ENCODE measurements around the gene MT3. TPM values are rescaled to one million over a fixed set of nuclear protein-coding genes. Genes with fewer than 3 reads are reported as not detected.

Gene MT3
- total and polyA plus RNA-seq, 9 of the 15 experiments (the other 6 are each of a cell fraction or from before 2014, with no cell fraction given): not detected

DNA sequence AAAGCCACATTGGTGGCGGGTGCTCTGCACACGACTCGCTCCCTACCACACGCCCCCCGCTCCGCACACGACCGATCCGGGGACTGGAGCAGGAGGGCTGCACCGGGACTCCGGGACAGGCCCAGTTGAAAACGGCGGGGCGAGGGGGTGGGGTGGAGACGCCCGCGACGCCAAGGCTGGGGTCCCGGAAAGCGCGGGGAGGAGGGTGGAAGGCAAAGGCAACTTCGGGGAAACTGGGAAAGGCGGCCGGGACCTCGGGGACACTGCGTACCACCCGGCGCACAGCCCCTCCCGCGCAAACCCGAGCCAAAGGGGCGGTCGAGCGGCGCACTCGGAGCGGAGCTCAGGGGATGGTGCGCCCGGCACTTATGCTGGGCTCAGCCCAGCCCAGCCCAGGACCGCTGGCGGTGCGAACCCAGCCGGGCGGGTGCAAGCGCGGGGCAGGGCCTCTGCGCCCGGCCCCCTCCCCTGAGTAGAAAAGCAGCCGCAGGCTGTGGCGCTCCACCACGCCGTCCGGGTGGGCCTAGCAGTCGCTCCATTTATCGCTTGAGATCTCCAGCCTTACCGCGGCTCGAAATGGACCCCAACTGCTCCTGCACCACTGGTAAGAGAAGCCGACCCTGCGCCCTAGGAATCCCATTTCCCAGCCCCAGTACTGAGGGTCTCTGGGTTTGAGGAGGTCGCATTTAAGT is 43.0 kb downstream of the MT3 start, which contains the start of gene MT1M (continued):
- TF ChIP-seq, protein P1, sequence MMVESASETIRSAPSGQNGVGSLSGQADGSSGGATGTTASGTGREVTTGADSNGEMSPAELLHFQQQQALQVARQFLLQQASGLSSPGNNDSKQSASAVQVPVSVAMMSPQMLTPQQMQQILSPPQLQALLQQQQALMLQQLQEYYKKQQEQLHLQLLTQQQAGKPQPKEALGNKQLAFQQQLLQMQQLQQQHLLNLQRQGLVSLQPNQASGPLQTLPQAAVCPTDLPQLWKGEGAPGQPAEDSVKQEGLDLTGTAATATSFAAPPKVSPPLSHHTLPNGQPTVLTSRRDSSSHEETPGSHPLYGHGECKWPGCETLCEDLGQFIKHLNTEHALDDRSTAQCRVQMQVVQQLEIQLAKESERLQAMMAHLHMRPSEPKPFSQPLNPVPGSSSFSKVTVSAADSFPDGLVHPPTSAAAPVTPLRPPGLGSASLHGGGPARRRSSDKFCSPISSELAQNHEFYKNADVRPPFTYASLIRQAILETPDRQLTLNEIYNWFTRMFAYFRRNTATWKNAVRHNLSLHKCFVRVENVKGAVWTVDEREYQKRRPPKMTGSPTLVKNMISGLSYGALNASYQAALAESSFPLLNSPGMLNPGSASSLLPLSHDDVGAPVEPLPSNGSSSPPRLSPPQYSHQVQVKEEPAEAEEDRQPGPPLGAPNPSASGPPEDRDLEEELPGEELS (CRISPR knock-in tag; IDR thresholded peaks at IDR 0.05; ENCODE audit: borderline replicate concordance): no peak
- TF ChIP-seq, protein P2, sequence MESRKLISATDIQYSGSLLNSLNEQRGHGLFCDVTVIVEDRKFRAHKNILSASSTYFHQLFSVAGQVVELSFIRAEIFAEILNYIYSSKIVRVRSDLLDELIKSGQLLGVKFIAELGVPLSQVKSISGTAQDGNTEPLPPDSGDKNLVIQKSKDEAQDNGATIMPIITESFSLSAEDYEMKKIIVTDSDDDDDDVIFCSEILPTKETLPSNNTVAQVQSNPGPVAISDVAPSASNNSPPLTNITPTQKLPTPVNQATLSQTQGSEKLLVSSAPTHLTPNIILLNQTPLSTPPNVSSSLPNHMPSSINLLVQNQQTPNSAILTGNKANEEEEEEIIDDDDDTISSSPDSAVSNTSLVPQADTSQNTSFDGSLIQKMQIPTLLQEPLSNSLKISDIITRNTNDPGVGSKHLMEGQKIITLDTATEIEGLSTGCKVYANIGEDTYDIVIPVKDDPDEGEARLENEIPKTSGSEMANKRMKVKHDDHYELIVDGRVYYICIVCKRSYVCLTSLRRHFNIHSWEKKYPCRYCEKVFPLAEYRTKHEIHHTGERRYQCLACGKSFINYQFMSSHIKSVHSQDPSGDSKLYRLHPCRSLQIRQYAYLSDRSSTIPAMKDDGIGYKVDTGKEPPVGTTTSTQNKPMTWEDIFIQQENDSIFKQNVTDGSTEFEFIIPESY (CRISPR knock-in tag; IDR thresholded peaks at IDR 0.05): no peak
- TF ChIP-seq FOS (IDR thresholded peaks at IDR 0.05; ENCODE audit: extremely low read depth, insufficient read length): no peak

DNA sequence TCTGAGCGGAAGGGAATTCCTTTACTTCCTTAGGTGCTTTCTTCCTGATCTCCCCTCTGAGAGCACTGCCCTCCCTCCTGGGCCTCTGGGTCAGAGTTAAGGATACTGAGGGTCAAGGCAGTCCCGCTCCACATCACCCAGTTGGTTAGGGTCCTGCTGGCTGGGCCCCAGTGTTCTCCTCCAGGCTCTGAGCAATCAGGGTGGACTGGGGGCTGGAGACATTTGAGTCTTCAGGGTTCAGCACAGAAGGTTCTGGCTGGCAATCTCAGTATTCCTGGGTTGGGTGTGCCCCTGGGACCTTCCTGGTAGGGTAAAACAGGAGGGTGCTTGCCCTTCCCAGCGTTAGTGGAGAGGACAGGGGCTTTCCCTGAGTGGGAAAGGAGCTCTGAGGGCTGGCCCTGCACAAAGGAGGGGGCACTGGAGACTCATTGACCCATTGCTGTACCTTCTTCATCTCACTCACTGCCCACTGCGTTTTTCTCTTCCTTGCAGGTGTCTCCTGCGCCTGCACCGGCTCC is 43.6 kb downstream of the MT3 start:
- WGBS (ENCODE audit: insufficient coverage, low coverage, missing lambda C conversion rate): 2% methylated on average over 5 of the region's 6 CpGs
- Histone ChIP-seq H3K4me1 (replicated peaks in 1 of 2; ENCODE audit: control insufficient read depth in 2 of 2, insufficient read depth in 2 of 2, low read length in 2 of 2) (peaks cover 0 to 15% of the 10 kb centered on the region in 2 experiments; a peak in 2 of 5 replicates), H3K27ac (ENCODE audit: extremely low read depth, low read depth, low read length) (no peak overlapping the region), H4K20me1 (replicated peaks; ENCODE audit: control insufficient read depth, insufficient read depth, low read length) (0 out of 2 replicates have a peak, but pooled peaks cover 6% of the 10 kb centered on the region), H3K9ac (ENCODE audit: insufficient read depth in 1 of 2, low read depth in 2 of 2, low read length in 2 of 2) (no peak overlapping the region), H3K9me1 (ENCODE audit: control insufficient read depth, insufficient read depth, low read length) (no peaks in the 10 kb centered on the region), H3K27me3 (ENCODE audit: control insufficient read depth in 2 of 2, insufficient read depth in 2 of 2, low read length in 2 of 2) (peaks cover 44 to 75% of the 10 kb centered on the region in 2 experiments), H3K36me3 (ENCODE audit: control insufficient read depth, insufficient read depth, low read length) (no peaks in the 10 kb centered on the region), H3K79me2 (ENCODE audit: control insufficient read depth, insufficient read depth, low read length) (no peaks in the 10 kb centered on the region), H3K4me3 (no peak overlapping the region), H3K4me2 (ENCODE audit: insufficient read depth, low read length) (no peak overlapping the region), H2AFZ (ENCODE audit: low read depth, low read length) (no peak overlapping the region), H3K9me3 (replicated peaks; ENCODE audit: control insufficient read depth, insufficient read depth, low read depth, low read length) (no peaks in the 10 kb centered on the region)
- no TSS peak for BruUV-seq (replicated peaks)
- ChIA-PET POLR2A (no interaction called here), CTCF (ENCODE audit: low intra/inter-chr PET ratio) (no interaction called here)
- ATAC-seq (no peak), FAIRE-seq (no peak), DNase-seq (ENCODE audit: extremely low read depth in 1 of 4, low spot score in 3 of 4) (no peak)
- in situ Hi-C loops (cut with MboI) (no loop called here), intact Hi-C loops (cut with micrococcal nuclease) (no loop called here)
- no peak for TF ChIP-seq ZNF263 (CRISPR knock-in tag; IDR thresholded peaks at IDR 0.05; ENCODE audit: borderline replicate concordance)
- TF ChIP-seq BMI1 (IDR thresholded peaks at IDR 0.05; ENCODE audit: low read length): no peak
- no peak for TF ChIP-seq RBBP5 (IDR thresholded peaks at IDR 0.05; ENCODE audit: borderline replicate concordance, insufficient read depth, low read length, poor library complexity, severe bottlenecking)
